Left lung (tissue), 10 donors: ENCODE results near the gene PDE11A. TPM values are rescaled to one million over a fixed set of nuclear protein-coding genes. Genes with fewer than 3 reads are reported as not detected.

Experiments used
- ATAC-seq: fragments of 200-7000 bp; cut with Tn5 transposase; one replicate; pipeline ENCODE4 v1.9.1; 2020; ENCODE audit warnings: moderate library complexity
- DNase-seq, 4 donors: peaks; one replicate each; pipeline ENCODE4 v3.0.0-alpha.2; 2013 to 2020
- H3K27ac ChIP-seq, 2 donors: fragments of 200-600 bp; sonication (generic) in 1 of 2; one replicate each; pipeline versions ENCODE4 v1.5.0 to v1.8.0; 2020 to 2021
- H3K27me3 ChIP-seq, 2 donors: fragments of 200-600 bp; sonication (generic) in 1 of 2; one replicate each; pipeline versions ENCODE4 v1.5.0 to v1.8.0; 2020 to 2021
- H3K36me3 ChIP-seq, 2 donors: fragments of 200-600 bp; sonication (generic) in 1 of 2; one replicate each; pipeline versions ENCODE4 v1.5.0 to v1.8.0; 2020 to 2021
- H3K4me1 ChIP-seq, 2 donors: fragments of 200-600 bp; one replicate each; pipeline ENCODE4 v1.8.0; 2021
- H3K4me3 ChIP-seq, 2 donors: fragments of 200-600 bp; sonication (generic) in 1 of 2; one replicate each; pipeline versions ENCODE4 v1.5.0 to v1.8.0; 2020 to 2021; ENCODE audit warnings: mild to moderate bottlenecking in 1 of 2
- H3K9me3 ChIP-seq, 2 donors: fragments of 200-600 bp; sonication (generic) in 1 of 2; one replicate each; pipeline versions ENCODE4 v1.5.0 to v1.8.0; 2020 to 2021
- CTCF ChIP-seq, 2 donors: fragments of 200-600 bp; sonication (generic) in 1 of 2; IDR thresholded peaks; one replicate each; pipeline versions ENCODE4 v1.5.0 to v1.8.0; 2021; ENCODE audit warnings: antibody characterized with exemption in 2 of 2
- intact Hi-C, 2 donors: fragments of 100-400 bp; cut with DNase I; formaldehyde crosslinking; loops; one replicate each; pipeline versions ENCODE4 v1.11.2 to v1.14.2; 2022
- polyA plus RNA-seq, 6 donors: library from polyadenylated mRNA; unstranded; fragments of 120-200 nt; gene quantifications; one replicate each; pipeline ENCODE4 v1.2.1, GENCODE V29; 2013; ENCODE audit not compliant: insufficient read length in 6 of 6
- total RNA-seq, 2 donors: library from RNA; stranded (reverse); fragmentation: NEBNext Ultra II Directional; extraction: Animal tissue kit (Norgen Biotek cat#: 25700); gene quantifications; one replicate each; pipeline ENCODE4 v1.2.1, GENCODE V29; 2021
- donor health status: DM: no; HTN: yes; CAD: no.
- donor health status: DM: no; HTN: no; CAD: no.

The PDE11A gene
- total and polyA plus RNA-seq, 8 donors = 0.24 to 0.73 (median 0.35) TPM

GRCh38 chr2:177639262-177639914 lies 433.2 kb downstream of the PDE11A start:
- H3K4me1 ChIP-seq = no peaks in the 10 kb centered on the region
- TF ChIP-seq CTCF (IDR thresholded peaks at IDR 0.05) = no peak
- no peak for ATAC-seq
- H3K27ac ChIP-seq = no peak overlapping the region
- no peaks in the 10 kb centered on the region for H3K9me3 ChIP-seq
- DNase-seq = no peak
- H3K36me3 ChIP-seq = no peaks in the 10 kb centered on the region
- no peaks in the 10 kb centered on the region for H3K27me3 ChIP-seq
- H3K4me3 ChIP-seq = no peak overlapping the region
- intact Hi-C loops = no loop called here

- no peaks in the 10 kb centered on the region for H3K4me1 ChIP-seq
- intact Hi-C loops = no loop called here
- no peak for ATAC-seq
Measured at GRCh38 chr2:177638507-177638906, 434.1 kb downstream of the PDE11A start.

GRCh38 chr2:177636672-177637071 lies 435.9 kb downstream of the PDE11A start:
- H3K4me1 ChIP-seq = no peaks in the 10 kb centered on the region
- H3K27me3 ChIP-seq = no peaks in the 10 kb centered on the region
- intact Hi-C loops = no loop called here
- no peak overlapping the region for H3K4me3 ChIP-seq
- H3K36me3 ChIP-seq = no peaks in the 10 kb centered on the region
- ATAC-seq (no peak), DNase-seq (no peak)
- H3K27ac ChIP-seq = no peak overlapping the region
- no peak for TF ChIP-seq CTCF (IDR thresholded peaks at IDR 0.05)
- no peaks in the 10 kb centered on the region for H3K9me3 ChIP-seq

More at GRCh38 chr2:177638507-177638906, 434.1 kb downstream of the PDE11A start:
- Histone ChIP-seq H3K9me3 (no peaks in the 10 kb centered on the region), H3K4me3 (no peak overlapping the region), H3K27ac (no peak overlapping the region), H3K36me3 (no peaks in the 10 kb centered on the region), H3K27me3 (no peaks in the 10 kb centered on the region)
- no peak for TF ChIP-seq CTCF (IDR thresholded peaks at IDR 0.05)
- DNase-seq = no peak

- DNase-seq (no peak), ATAC-seq (no peak)
- no peak overlapping the region for H3K27ac ChIP-seq
- H3K4me3 ChIP-seq = no peak overlapping the region
- no peak for TF ChIP-seq CTCF (IDR thresholded peaks at IDR 0.05)
- H3K4me1 ChIP-seq = no peaks in the 10 kb centered on the region
- H3K27me3 ChIP-seq = no peaks in the 10 kb centered on the region
- H3K9me3 ChIP-seq = no peaks in the 10 kb centered on the region
- intact Hi-C loops = no loop called here
- no peaks in the 10 kb centered on the region for H3K36me3 ChIP-seq
Measured at GRCh38 chr2:177635696-177636095, 436.9 kb downstream of the PDE11A start.

- peaks cover 0 to 4% of the 10 kb centered on the region in 2 donors for H3K27me3 ChIP-seq
- intact Hi-C loops = no loop called here
- DNase-seq (no peak), ATAC-seq (no peak)
- no peaks in the 10 kb centered on the region for H3K4me1 ChIP-seq
- no peak for TF ChIP-seq CTCF (IDR thresholded peaks at IDR 0.05)
- no peak overlapping the region for H3K27ac ChIP-seq
- H3K4me3 ChIP-seq = no peak overlapping the region
- no peaks in the 10 kb centered on the region for H3K36me3 ChIP-seq
- H3K9me3 ChIP-seq = no peaks in the 10 kb centered on the region
Measured at GRCh38 chr2:177633910-177634294, 438.7 kb downstream of the PDE11A start.
